K562 (cell line): ENCODE measurements around the gene GABARAP. TPM values are rescaled to one million over a fixed set of nuclear protein-coding genes. Genes with fewer than 3 reads are reported as not detected.

Source experiments
- ARID4B ChIP-seq: sonication (generic); formaldehyde crosslinking; IDR thresholded peaks from 2 replicates; pipeline ENCODE4 v1.8.0; 2022; ENCODE audit warnings: mild to moderate bottlenecking, missing genetic modification reagents
- CGGBP1 ChIP-seq: fragments of 250-450 bp; sonication (Bioruptor Pico); IDR thresholded peaks from 2 replicates; pipeline ENCODE4 v1.9.0; 2021; ENCODE audit warnings: mild to moderate bottlenecking
- ELF1 ChIP-seq: fragments of 200-800 bp; sonication (Bioruptor generic); IDR thresholded peaks from 2 replicates; pipeline ENCODE4 v1.6.1; 2016; ENCODE audit warnings: missing genetic modification characterization, missing compliant biosample characterization
- ETV1 ChIP-seq: fragments of 450-650 bp; conservative IDR thresholded peaks from 2 replicates; pipeline ENCODE4 v1.6.1; 2016; ENCODE audit warnings: missing genetic modification characterization, control low read depth, low read depth, missing compliant biosample characterization
- GABPB2 ChIP-seq: fragments of 250-450 bp; sonication (Bioruptor Pico); conservative IDR thresholded peaks from 2 replicates; pipeline ENCODE4 v1.5.1; 2021; ENCODE audit warnings: mild to moderate bottlenecking
- HMG20A ChIP-seq: fragments of 450-650 bp; formaldehyde crosslinking; conservative IDR thresholded peaks from 2 replicates; pipeline ENCODE4 v1.4.0; 2020; ENCODE audit warnings: mild to moderate bottlenecking, mixed read lengths
- MAFG ChIP-seq: fragments of 450-650 bp; conservative IDR thresholded peaks from 2 replicates; pipeline ENCODE4 v1.6.1; 2016; ENCODE audit warnings: missing genetic modification characterization, missing compliant biosample characterization
- MEIS2 ChIP-seq: fragments of 450-650 bp; IDR thresholded peaks from 2 replicates; pipeline ENCODE4 v1.6.1; 2014; ENCODE audit warnings: mild to moderate bottlenecking; ENCODE audit not compliant: partially characterized antibody
- PML ChIP-seq: IDR thresholded peaks from 2 replicates; pipeline ENCODE4 v1.6.1; 2012; ENCODE audit warnings: low read length, inconsistent platforms
- SMC3 ChIP-seq: conservative IDR thresholded peaks from 2 replicates; pipeline ENCODE4 v1.6.1; 2011; ENCODE audit warnings: low read depth, low read length, improper control_type of control experiment; ENCODE audit not compliant: insufficient read depth
- SRSF9 ChIP-seq: fragments of 200-400 bp; formaldehyde crosslinking; IDR thresholded peaks from 2 replicates; pipeline ENCODE4 v1.6.1; 2017; ENCODE audit warnings: low read depth, low read length, borderline replicate concordance
- STAT6 ChIP-seq: sonication (generic); formaldehyde crosslinking; IDR thresholded peaks from 2 replicates; pipeline ENCODE4 v1.8.1; 2023; ENCODE audit warnings: mild to moderate bottlenecking, missing genetic modification reagents
- TEAD2 ChIP-seq: fragments of 450-650 bp; IDR thresholded peaks from 2 replicates; pipeline ENCODE4 v1.6.1; 2016; ENCODE audit warnings: missing genetic modification characterization, control low read depth, missing compliant biosample characterization
- ZBTB34 ChIP-seq: fragments of 250-450 bp; sonication (Bioruptor Pico); IDR thresholded peaks from 2 replicates; pipeline ENCODE4 v1.8.0; 2021; ENCODE audit warnings: mild to moderate bottlenecking, moderate library complexity
- ZKSCAN8 ChIP-seq: fragments of 200-800 bp; sonication (Bioruptor generic); IDR thresholded peaks from 2 replicates; pipeline ENCODE4 v1.6.1; 2016; ENCODE audit warnings: missing genetic modification characterization, missing compliant biosample characterization
- ZNF3 ChIP-seq: fragments of 250-450 bp; sonication (Bioruptor Pico); IDR thresholded peaks from 2 replicates; pipeline ENCODE4 v1.5.0; 2021; ENCODE audit warnings: mild to moderate bottlenecking, moderate library complexity
- ZNF512 ChIP-seq: IDR thresholded peaks from 2 replicates; pipeline ENCODE4 v1.6.1; 2016; ENCODE audit warnings: missing genetic modification characterization, missing compliant biosample characterization
- polyA plus RNA-seq, 8 experiments: library from polyadenylated mRNA; depleted of rRNA in 4 of 8; stranded (reverse) in 5 of 8; unstranded in 3 of 8; fragments of >200 nt; fragmentation: Nextera tagmentation in 2 of 8; fragmentation: Illumina TruSeq in 1 of 8; extraction: Ambion mirVana in 2 of 8; extraction: Trizol in 1 of 8; gene quantifications; 2 replicates each; pipeline versions ENCODE4 v1.2.1 to v1.2.3, GENCODE V29; 2011 to 2014; ENCODE audit warnings: inconsistent platforms in 1 of 8, missing spikeins in 1 of 8
- total RNA-seq, 7 experiments: library from RNA; depleted of rRNA in 6 of 7; stranded (reverse); fragments of >200 nt in 6 of 7; fragmentation: Illumina TruSeq in 2 of 7; extraction: Trizol in 2 of 7; gene quantifications; 2 replicates each; pipeline versions ENCODE4 v1.2.1 to v1.2.3, GENCODE V29; 2011 to 2021; ENCODE audit warnings: low replicate concordance in 1 of 7

GABARAP gene
- total and polyA plus RNA-seq, 9 of the 15 experiments (the other 6 are each of a cell fraction or from before 2014, with no cell fraction given), result 47.5 to 373 (median 152) TPM

- TF ChIP-seq TEAD2, result no peak
- TF ChIP-seq STAT6, result no peak
- peak; percentile 20 for TF ChIP-seq MEIS2
- no peak for TF ChIP-seq PML
- no peak for TF ChIP-seq CGGBP1 (CRISPR knock-in tag)
- TF ChIP-seq ELF1 (tag), result peak; percentile 72
- TF ChIP-seq SRSF9, result no peak
- no peak for TF ChIP-seq MAFG (tag)
- TF ChIP-seq ETV1, result no peak
- TF ChIP-seq ARID4B (CRISPR knock-in tag), result peak; percentile 32; the same call in 1 of the 2 replicates
- TF ChIP-seq SMC3, result no peak
- TF ChIP-seq GABPB2 (CRISPR knock-in tag), result no peak
- no peak for TF ChIP-seq HMG20A (CRISPR knock-in tag)
- no peak for TF ChIP-seq ZBTB34
- no peak for TF ChIP-seq ZNF512
- no peak for TF ChIP-seq ZKSCAN8 (CRISPR knock-in tag)
- no peak for TF ChIP-seq ZNF3 (CRISPR knock-in tag)
Observed at GRCh38 chr17:7241783-7242716, at the start of gene GABARAP (continued).
